ENCODE results near the gene IQCH. TPM values are rescaled to one million over a fixed set of nuclear protein-coding genes. Genes with fewer than 3 reads are reported as not detected.

The IQCH gene
- total and polyA plus RNA-seq, 9 of the 15 experiments (the other 6 are each of a cell fraction or from before 2014, with no cell fraction given), result 1.8 to 3.9 (median 2.7) TPM

GRCh38 chr15:67311731-67312130 is 57.1 kb downstream of the IQCH start:
- no peak for TF ChIP-seq EP400 (IDR thresholded peaks at IDR 0.05)
- TF ChIP-seq NR3C1 (CRISPR knock-in tag; IDR thresholded peaks at IDR 0.05), result no peak
- TF ChIP-seq, protein P1, sequence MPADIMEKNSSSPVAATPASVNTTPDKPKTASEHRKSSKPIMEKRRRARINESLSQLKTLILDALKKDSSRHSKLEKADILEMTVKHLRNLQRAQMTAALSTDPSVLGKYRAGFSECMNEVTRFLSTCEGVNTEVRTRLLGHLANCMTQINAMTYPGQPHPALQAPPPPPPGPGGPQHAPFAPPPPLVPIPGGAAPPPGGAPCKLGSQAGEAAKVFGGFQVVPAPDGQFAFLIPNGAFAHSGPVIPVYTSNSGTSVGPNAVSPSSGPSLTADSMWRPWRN (IDR thresholded peaks at IDR 0.05; ENCODE audit: low read depth), result no peak
- TF ChIP-seq, protein P2, sequence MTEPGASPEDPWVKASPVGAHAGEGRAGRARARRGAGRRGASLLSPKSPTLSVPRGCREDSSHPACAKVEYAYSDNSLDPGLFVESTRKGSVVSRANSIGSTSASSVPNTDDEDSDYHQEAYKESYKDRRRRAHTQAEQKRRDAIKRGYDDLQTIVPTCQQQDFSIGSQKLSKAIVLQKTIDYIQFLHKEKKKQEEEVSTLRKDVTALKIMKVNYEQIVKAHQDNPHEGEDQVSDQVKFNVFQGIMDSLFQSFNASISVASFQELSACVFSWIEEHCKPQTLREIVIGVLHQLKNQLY (CRISPR knock-in tag; conservative IDR thresholded peaks at IDR 0.05), result no peak
- TF ChIP-seq, protein P3, sequence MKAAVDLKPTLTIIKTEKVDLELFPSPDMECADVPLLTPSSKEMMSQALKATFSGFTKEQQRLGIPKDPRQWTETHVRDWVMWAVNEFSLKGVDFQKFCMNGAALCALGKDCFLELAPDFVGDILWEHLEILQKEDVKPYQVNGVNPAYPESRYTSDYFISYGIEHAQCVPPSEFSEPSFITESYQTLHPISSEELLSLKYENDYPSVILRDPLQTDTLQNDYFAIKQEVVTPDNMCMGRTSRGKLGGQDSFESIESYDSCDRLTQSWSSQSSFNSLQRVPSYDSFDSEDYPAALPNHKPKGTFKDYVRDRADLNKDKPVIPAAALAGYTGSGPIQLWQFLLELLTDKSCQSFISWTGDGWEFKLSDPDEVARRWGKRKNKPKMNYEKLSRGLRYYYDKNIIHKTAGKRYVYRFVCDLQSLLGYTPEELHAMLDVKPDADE (conservative IDR thresholded peaks at IDR 0.05; ENCODE audit: control insufficient read depth, low read depth, low read length), result no peak
- no peak for TF ChIP-seq XRCC3 (IDR thresholded peaks at IDR 0.05)
- WGBS (ENCODE audit: insufficient coverage, low coverage, missing lambda C conversion rate), result 69% methylated on average over 1 of the region's 1 CpG
- Histone ChIP-seq H3K79me2 (ENCODE audit: control insufficient read depth, insufficient read depth, low read length) (no peaks in the 10 kb centered on the region), H3K9me3 (replicated peaks; ENCODE audit: control insufficient read depth, insufficient read depth, low read depth, low read length) (no peaks in the 10 kb centered on the region), H3K9me1 (ENCODE audit: control insufficient read depth, insufficient read depth, low read length) (no peaks in the 10 kb centered on the region), H4K20me1 (replicated peaks; ENCODE audit: control insufficient read depth, insufficient read depth, low read length) (no peaks in the 10 kb centered on the region), H3K4me1 (replicated peaks in 1 of 2; ENCODE audit: control insufficient read depth in 2 of 2, insufficient read depth in 2 of 2, low read length in 2 of 2) (no peaks in the 10 kb centered on the region), H2AFZ (ENCODE audit: low read depth, low read length) (no peak overlapping the region), H3K4me2 (ENCODE audit: insufficient read depth, low read length) (no peak overlapping the region), H3K27ac (ENCODE audit: extremely low read depth, low read depth, low read length) (no peak overlapping the region), H3K4me3 (no peak overlapping the region), H3K36me3 (ENCODE audit: control insufficient read depth, insufficient read depth, low read length) (no peaks in the 10 kb centered on the region), H3K9ac (ENCODE audit: insufficient read depth in 1 of 2, low read depth in 2 of 2, low read length in 2 of 2) (no peak overlapping the region), H3K27me3 (ENCODE audit: control insufficient read depth in 2 of 2, insufficient read depth in 2 of 2, low read length in 2 of 2) (no peaks in the 10 kb centered on the region)
- intact Hi-C loops (cut with micrococcal nuclease) (no loop called here), in situ Hi-C loops (cut with MboI) (no loop called here)
- ChIA-PET CTCF (ENCODE audit: low intra/inter-chr PET ratio) (no interaction called here), POLR2A (no interaction called here)
- ATAC-seq (no peak), FAIRE-seq (no peak), DNase-seq (ENCODE audit: extremely low read depth in 1 of 4, low spot score in 3 of 4) (no peak)
- no TSS peak for BruUV-seq (replicated peaks)

Measured in K562 (cell line).